Omental fat pad (tissue), 4 donors: ENCODE results near the gene SMC3. TPM values are rescaled to one million over a fixed set of nuclear protein-coding genes. Genes with fewer than 3 reads are reported as not detected.

Experiments used
- ATAC-seq: fragments of 150-250 bp; one replicate; pipeline ENCODE4 v1.9.1; 2016; ENCODE audit warnings: mild to moderate bottlenecking, moderate library complexity; ENCODE audit not compliant: low FRiP score
- DNase-seq: peaks from one replicate; pipeline ENCODE4 v3.0.0-alpha.2; 2019; ENCODE audit warnings: low spot score
- CTCF ChIP-seq, 3 donors: fragments of 450-650 bp; IDR thresholded peaks; one replicate each; pipeline ENCODE4 v1.5.1; 2016 to 2017; ENCODE audit warnings: antibody characterized with exemption in 3 of 3, mild to moderate bottlenecking in 3 of 3, moderate library complexity in 2 of 3
- total RNA-seq, 4 donors: library from RNA; depleted of rRNA; stranded (reverse); fragments of >200 nt; gene quantifications; one replicate each; pipeline ENCODE4 v1.1.0, GENCODE V29; 2016

The SMC3 gene
- total RNA-seq, 4 donors from 2014 or later, result 19.6 to 32.0 (median 25.2) TPM

GRCh38 chr10:110642204-110643034, 74.9 kb downstream of the SMC3 start:
- ATAC-seq (no peak), DNase-seq (no peak)
- TF ChIP-seq CTCF (IDR thresholded peaks at IDR 0.05), result no peak

- ATAC-seq (no peak), DNase-seq (no peak)
- TF ChIP-seq CTCF (IDR thresholded peaks at IDR 0.05), result no peak
Measured at GRCh38 chr10:110643035-110643652, 75.6 kb downstream of the SMC3 start.

GRCh38 chr10:110643653-110644597, 76.4 kb downstream of the SMC3 start, which contains the start of gene RBM20:
RBM20 (plus strand) TSS chr10:110644336; CDS start chr10:110644455, 119 bp downstream.
- no peak for TF ChIP-seq CTCF (IDR thresholded peaks at IDR 0.05)
- DNase-seq (no peak), ATAC-seq (peak; percentile 41)

GRCh38 chr10:110644598-110645462, 77.3 kb downstream of the SMC3 start:
- TF ChIP-seq CTCF (IDR thresholded peaks at IDR 0.05), result no peak
- DNase-seq (no peak), ATAC-seq (no peak)

GRCh38 chr10:110646417-110647135, 79.1 kb downstream of the SMC3 start:
- no peak for TF ChIP-seq CTCF (IDR thresholded peaks at IDR 0.05)
- DNase-seq, result no peak
- ATAC-seq, result no peak

GRCh38 chr10:110647136-110647430, 79.6 kb downstream of the SMC3 start:
- ATAC-seq (no peak), DNase-seq (no peak)
- no peak for TF ChIP-seq CTCF (IDR thresholded peaks at IDR 0.05)
